GM19438 (cell line): ENCODE results near the gene NSF.

Experiments
- ATAC-seq: cut with Tn5 transposase; IDR thresholded peaks from one replicate; pipeline ENCODE4 v1.9.1; 2021; ENCODE audit warnings: low read depth; ENCODE audit not compliant: unreplicated experiment

Gene NSF

GRCh38 chr17:46793541-46793940 lies 203.1 kb downstream of the NSF start:
- no peak for ATAC-seq

GRCh38 chr17:46794318-46794717 lies 203.8 kb downstream of the NSF start:
- ATAC-seq: no peak

- no peak for ATAC-seq
These were observed 205.0 kb downstream of the NSF start for GRCh38 chr17:46795379-46795952.

GRCh38 chr17:46796084-46796483 lies 205.6 kb downstream of the NSF start:
- no peak for ATAC-seq

- no peak for ATAC-seq
These were observed 206.1 kb downstream of the NSF start for GRCh38 chr17:46796524-46796923.

- no peak for ATAC-seq
These were observed 206.6 kb downstream of the NSF start for GRCh38 chr17:46796956-46797530.

- no peak for ATAC-seq
These were observed 210.1 kb downstream of the NSF start for GRCh38 chr17:46800573-46800972.

GRCh38 chr17:46802800-46803199 lies 212.3 kb downstream of the NSF start:
- ATAC-seq: no peak

GRCh38 chr17:46803544-46803943 lies 213.1 kb downstream of the NSF start:
- ATAC-seq: no peak

GRCh38 chr17:46805771-46806170 lies 215.3 kb downstream of the NSF start:
- no peak for ATAC-seq
